ENCODE data around the gene LSM14A.

Gene LSM14A

DNA sequence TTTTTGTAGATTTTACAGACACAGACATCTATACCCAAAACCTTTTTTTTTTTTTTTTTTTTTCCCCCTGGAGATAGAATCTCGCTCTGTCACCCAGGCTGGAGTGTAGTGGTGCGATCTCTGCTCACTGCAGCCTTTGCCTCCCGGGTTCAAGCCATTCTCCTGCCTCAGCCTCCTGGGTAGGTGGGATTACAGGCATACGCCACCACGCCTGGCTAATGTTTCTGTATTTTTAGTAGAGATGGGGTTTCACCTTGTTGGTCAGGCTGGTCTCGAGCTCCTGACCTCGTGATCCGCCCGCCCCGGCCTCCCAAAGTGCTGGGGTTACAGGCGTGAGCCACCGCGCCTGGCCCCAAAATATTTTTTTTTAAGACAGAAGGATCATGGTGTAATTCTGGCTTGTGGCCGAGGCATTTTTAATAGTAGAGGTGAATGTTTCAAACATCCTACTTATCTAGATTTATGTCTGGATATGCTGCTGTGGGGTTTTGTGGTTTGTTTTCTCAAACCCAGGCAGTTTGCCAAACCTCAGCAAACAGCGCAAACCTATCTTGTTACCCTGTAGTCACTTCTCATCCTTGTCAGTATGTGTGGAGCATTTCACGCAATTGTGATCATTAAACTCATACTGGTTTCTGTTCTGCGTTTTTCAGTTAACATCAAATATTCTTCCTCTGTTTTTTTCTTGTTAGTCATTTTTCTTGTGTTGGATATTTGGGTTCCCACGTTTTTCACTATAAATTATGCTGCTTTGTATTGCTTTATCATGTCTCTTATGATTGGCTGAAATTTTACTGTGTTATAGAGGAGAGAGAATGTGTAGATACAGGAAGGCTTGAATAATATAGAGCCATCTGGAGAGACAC is 45.9 kb downstream of the LSM14A start:
- H3K4me2 ChIP-seq (ENCODE audit: low read depth, low read length, poor library complexity, severe bottlenecking), result peak overlapping the region; percentile 29
- H3K79me2 ChIP-seq (ENCODE audit: insufficient read depth, low read length), result no peaks in the 10 kb centered on the region
- H3K9me2 ChIP-seq (replicated peaks; ENCODE audit: low read depth, low read length), result no peaks in the 10 kb centered on the region
- no peak overlapping the region for H2AFZ ChIP-seq (ENCODE audit: low read length)
- peaks cover 69% of the 10 kb centered on the region for H4K20me1 ChIP-seq (ENCODE audit: insufficient read depth, low read length, poor library complexity, severe bottlenecking)
- H3K4me3 ChIP-seq (ENCODE audit: low read length, poor library complexity, severe bottlenecking), result peak overlapping the region; percentile 7
- no peak overlapping the region for H3K9ac ChIP-seq (ENCODE audit: low read depth, low read length, poor library complexity, severe bottlenecking)
- no peaks in the 10 kb centered on the region for H3K27me3 ChIP-seq (ENCODE audit: insufficient read depth, low read length, poor library complexity, severe bottlenecking)
- H3K36me3 ChIP-seq (ENCODE audit: insufficient read depth, low read length), result peaks cover 69% of the 10 kb centered on the region
- H3F3A ChIP-seq (ENCODE audit: low read depth), result peaks cover 10% of the 10 kb centered on the region; the same call in 1 of the 2 replicates
- H3K9me3 ChIP-seq (ENCODE audit: insufficient read depth, low read depth, low read length), result no peaks in the 10 kb centered on the region
- H3K4me1 ChIP-seq (ENCODE audit: insufficient read depth, low read length, poor library complexity, severe bottlenecking), result peaks cover 12% of the 10 kb centered on the region
- TF ChIP-seq EZH2phosphoT487 (IDR thresholded peaks at IDR 0.05; ENCODE audit: borderline replicate concordance), result peak; percentile 84
- TF ChIP-seq, protein P1, sequence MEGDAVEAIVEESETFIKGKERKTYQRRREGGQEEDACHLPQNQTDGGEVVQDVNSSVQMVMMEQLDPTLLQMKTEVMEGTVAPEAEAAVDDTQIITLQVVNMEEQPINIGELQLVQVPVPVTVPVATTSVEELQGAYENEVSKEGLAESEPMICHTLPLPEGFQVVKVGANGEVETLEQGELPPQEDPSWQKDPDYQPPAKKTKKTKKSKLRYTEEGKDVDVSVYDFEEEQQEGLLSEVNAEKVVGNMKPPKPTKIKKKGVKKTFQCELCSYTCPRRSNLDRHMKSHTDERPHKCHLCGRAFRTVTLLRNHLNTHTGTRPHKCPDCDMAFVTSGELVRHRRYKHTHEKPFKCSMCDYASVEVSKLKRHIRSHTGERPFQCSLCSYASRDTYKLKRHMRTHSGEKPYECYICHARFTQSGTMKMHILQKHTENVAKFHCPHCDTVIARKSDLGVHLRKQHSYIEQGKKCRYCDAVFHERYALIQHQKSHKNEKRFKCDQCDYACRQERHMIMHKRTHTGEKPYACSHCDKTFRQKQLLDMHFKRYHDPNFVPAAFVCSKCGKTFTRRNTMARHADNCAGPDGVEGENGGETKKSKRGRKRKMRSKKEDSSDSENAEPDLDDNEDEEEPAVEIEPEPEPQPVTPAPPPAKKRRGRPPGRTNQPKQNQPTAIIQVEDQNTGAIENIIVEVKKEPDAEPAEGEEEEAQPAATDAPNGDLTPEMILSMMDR (conservative IDR thresholded peaks at IDR 0.05; ENCODE audit: low read length), result no peak

GRCh38 chr19:34218818-34219164 is 46.5 kb downstream of the LSM14A start:
- Histone ChIP-seq H3K4me3 (ENCODE audit: low read length, poor library complexity, severe bottlenecking) (peak overlapping the region; percentile 7), H3K9me3 (ENCODE audit: insufficient read depth, low read depth, low read length) (no peaks in the 10 kb centered on the region), H3K36me3 (ENCODE audit: insufficient read depth, low read length) (peaks cover 69% of the 10 kb centered on the region), H3K4me2 (ENCODE audit: low read depth, low read length, poor library complexity, severe bottlenecking) (peak overlapping the region; percentile 29), H3K27me3 (ENCODE audit: insufficient read depth, low read length, poor library complexity, severe bottlenecking) (no peaks in the 10 kb centered on the region), H3K9ac (ENCODE audit: low read depth, low read length, poor library complexity, severe bottlenecking) (no peak overlapping the region), H4K20me1 (ENCODE audit: insufficient read depth, low read length, poor library complexity, severe bottlenecking) (peaks cover 71% of the 10 kb centered on the region), H3F3A (ENCODE audit: low read depth) (peaks cover 10% of the 10 kb centered on the region; the same call in 1 of the 2 replicates), H3K9me2 (replicated peaks; ENCODE audit: low read depth, low read length) (no peaks in the 10 kb centered on the region), H2AFZ (ENCODE audit: low read length) (no peak overlapping the region), H3K79me2 (ENCODE audit: insufficient read depth, low read length) (no peaks in the 10 kb centered on the region), H3K4me1 (ENCODE audit: insufficient read depth, low read length, poor library complexity, severe bottlenecking) (peaks cover 12% of the 10 kb centered on the region)
- TF ChIP-seq, protein P1 (conservative IDR thresholded peaks at IDR 0.05; ENCODE audit: low read length), result no peak
- no peak for TF ChIP-seq EZH2phosphoT487 (IDR thresholded peaks at IDR 0.05; ENCODE audit: borderline replicate concordance)

GRCh38 chr19:34220472-34221063 is 48.3 kb downstream of the LSM14A start:
- H3K36me3 ChIP-seq (ENCODE audit: insufficient read depth, low read length), result peaks cover 71% of the 10 kb centered on the region
- H3K9me3 ChIP-seq (ENCODE audit: insufficient read depth, low read depth, low read length), result no peaks in the 10 kb centered on the region
- no peak overlapping the region for H3K4me3 ChIP-seq (ENCODE audit: low read length, poor library complexity, severe bottlenecking)
- no peak overlapping the region for H3K9ac ChIP-seq (ENCODE audit: low read depth, low read length, poor library complexity, severe bottlenecking)
- no peak overlapping the region for H2AFZ ChIP-seq (ENCODE audit: low read length)
- peaks cover 14% of the 10 kb centered on the region; the same call in 1 of the 2 replicates for H3F3A ChIP-seq (ENCODE audit: low read depth)
- H3K79me2 ChIP-seq (ENCODE audit: insufficient read depth, low read length), result no peaks in the 10 kb centered on the region
- no peak overlapping the region for H3K4me2 ChIP-seq (ENCODE audit: low read depth, low read length, poor library complexity, severe bottlenecking)
- H4K20me1 ChIP-seq (ENCODE audit: insufficient read depth, low read length, poor library complexity, severe bottlenecking), result peaks cover 84% of the 10 kb centered on the region
- no peak for TF ChIP-seq EZH2phosphoT487 (IDR thresholded peaks at IDR 0.05; ENCODE audit: borderline replicate concordance)
- TF ChIP-seq, protein P1 (conservative IDR thresholded peaks at IDR 0.05; ENCODE audit: low read length), result peak; percentile 90
- peaks cover 21% of the 10 kb centered on the region for H3K4me1 ChIP-seq (ENCODE audit: insufficient read depth, low read length, poor library complexity, severe bottlenecking)
- H3K27me3 ChIP-seq (ENCODE audit: insufficient read depth, low read length, poor library complexity, severe bottlenecking), result no peaks in the 10 kb centered on the region
- H3K9me2 ChIP-seq (replicated peaks; ENCODE audit: low read depth, low read length), result no peaks in the 10 kb centered on the region
